IMR-90 (cell line): ENCODE results near the gene CTAGE6. TPM values are rescaled to one million over a fixed set of nuclear protein-coding genes. Genes with fewer than 3 reads are reported as not detected.
"Not testable (repeated sequence)": the region's sequence is repeated elsewhere in the genome, so short reads cannot be mapped to it uniquely, and the experiment has no call there.

ENCODE experiments used
- ATAC-seq: fragments of 200-7000 bp; cut with Tn5 transposase; 2 replicates; pipeline ENCODE4 v1.9.1; 2020; ENCODE audit warnings: low read depth, mild to moderate bottlenecking, moderate library complexity
- BruUV-seq: library from RNA; stranded (reverse); fragments of 400-500 nt; replicated peaks from 2 replicates; lab custom pipeline; 2021; lab: Mats Ljungman, UMichigan
- CTCF ChIA-PET: fragments of 300-600 bp; formaldehyde crosslinking; extraction: SDS; loops from one replicate; lab custom pipeline; 2021; ENCODE audit warnings: antibody characterized with exemption; lab: Yijun Ruan, JAX
- POLR2A ChIA-PET: fragments of 300-600 bp; sonication (Branson Sonifier 250); formaldehyde crosslinking; loops from one replicate; lab custom pipeline; 2022; ENCODE audit warnings: antibody characterized with exemption; ENCODE audit not compliant: unreplicated experiment; lab: Charles Lee
- DNase-seq: peaks from one replicate; pipeline ENCODE4 v3.0.0; 2013
- H2AFZ ChIP-seq: replicated peaks from 2 replicates; pipeline ENCODE3; 2013; ENCODE audit warnings: low read length, mild to moderate bottlenecking; ENCODE audit not compliant: poor library complexity
- H2AK5ac ChIP-seq: 2 replicates; pipeline ENCODE4 v1.6.1; 2013; ENCODE audit warnings: low read depth, low read length, inconsistent platforms
- H2AK9ac ChIP-seq: replicated peaks from 2 replicates; pipeline ENCODE3; 2013; ENCODE audit warnings: mild to moderate bottlenecking, low read depth, low read length, moderate library complexity; ENCODE audit not compliant: poor library complexity
- H2BK120ac ChIP-seq: 2 replicates; pipeline ENCODE4 v1.6.1; 2013; ENCODE audit warnings: low read depth, low read length, inconsistent platforms
- H2BK15ac ChIP-seq: 3 replicates; pipeline ENCODE4 v1.6.1; 2013; ENCODE audit warnings: low read depth, low read length, inconsistent platforms
- H2BK20ac ChIP-seq: 2 replicates; pipeline ENCODE4 v1.6.1; 2013; ENCODE audit warnings: low read depth, mild to moderate bottlenecking, inconsistent platforms, low read length, moderate library complexity
- H2BK5ac ChIP-seq: 2 replicates; pipeline ENCODE4 v1.6.1; 2013; ENCODE audit warnings: mild to moderate bottlenecking, low read depth, low read length, inconsistent platforms; ENCODE audit not compliant: poor library complexity, severe bottlenecking
- H3K14ac ChIP-seq: replicated peaks from 2 replicates; pipeline ENCODE4 v1.6.1; 2013; ENCODE audit warnings: low read depth, low read length, inconsistent platforms
- H3K18ac ChIP-seq: 2 replicates; pipeline ENCODE4 v1.6.1; 2013; ENCODE audit warnings: low read depth, low read length, control low read depth
- H3K23ac ChIP-seq: 2 replicates; pipeline ENCODE4 v1.6.1; 2013; ENCODE audit warnings: low read depth, low read length, inconsistent platforms
- H3K27ac ChIP-seq: 2 replicates; pipeline ENCODE4 v1.5.1; 2013; ENCODE audit warnings: mild to moderate bottlenecking, control low read depth, low read length; ENCODE audit not compliant: insufficient read depth
- H3K27me3 ChIP-seq: 2 replicates; pipeline ENCODE4 v1.6.1; 2013; ENCODE audit warnings: low read length; ENCODE audit not compliant: control insufficient read depth, insufficient read depth
- H3K36me3 ChIP-seq: 2 replicates; pipeline ENCODE4 v1.6.1; 2013; ENCODE audit warnings: low read length, mixed read lengths; ENCODE audit not compliant: control insufficient read depth, insufficient read depth
- H3K4ac ChIP-seq: 2 replicates; pipeline ENCODE4 v1.6.1; 2013; ENCODE audit warnings: low read depth, low read length, inconsistent platforms
- H3K4me1 ChIP-seq: 2 replicates; pipeline ENCODE4 v1.6.1; 2013; ENCODE audit warnings: low read length, mixed read lengths; ENCODE audit not compliant: control insufficient read depth, insufficient read depth
- H3K4me2 ChIP-seq: 2 replicates; pipeline ENCODE4 v1.6.1; 2013; ENCODE audit warnings: low read depth, mild to moderate bottlenecking, control low read depth, low read length, moderate library complexity
- H3K4me3 ChIP-seq: 2 replicates; pipeline ENCODE4 v1.5.1; 2013; ENCODE audit warnings: low read depth, mild to moderate bottlenecking, control low read depth, low read length, moderate library complexity; ENCODE audit not compliant: insufficient read depth
- H3K56ac ChIP-seq: 2 replicates; pipeline ENCODE4 v1.6.1; 2013; ENCODE audit warnings: low read length, inconsistent platforms; ENCODE audit not compliant: insufficient read depth; ENCODE audit errors: extremely low read depth
- H3K79me1 ChIP-seq, 2 experiments: 2 replicates each; pipeline ENCODE4 v1.6.1; 2013; ENCODE audit warnings: low read length in 2 of 2, inconsistent platforms in 1 of 2, low read depth in 1 of 2
- H3K9ac ChIP-seq: 2 replicates; pipeline ENCODE4 v1.6.1; 2013; ENCODE audit warnings: low read depth, low read length, control low read depth
- H3K9me1 ChIP-seq: 2 replicates; pipeline ENCODE4 v1.6.1; 2013; ENCODE audit warnings: low read length, inconsistent platforms; ENCODE audit not compliant: insufficient read depth
- H3K9me3 ChIP-seq: 2 replicates; pipeline ENCODE4 v1.6.1; 2013; ENCODE audit warnings: low read length; ENCODE audit not compliant: control insufficient read depth, insufficient read depth
- H4K20me1 ChIP-seq: 2 replicates; pipeline ENCODE4 v1.6.1; 2013; ENCODE audit warnings: low read length, inconsistent platforms; ENCODE audit not compliant: insufficient read depth
- H4K5ac ChIP-seq: 2 replicates; pipeline ENCODE4 v1.6.1; 2013; ENCODE audit warnings: mild to moderate bottlenecking, low read depth, low read length, control low read depth
- H4K8ac ChIP-seq, 2 experiments: 2 replicates each; pipeline ENCODE4 v1.6.1; 2013; ENCODE audit warnings: low read depth in 2 of 2, low read length in 2 of 2, control low read depth in 1 of 2, inconsistent platforms in 1 of 2
- H4K91ac ChIP-seq: 2 replicates; pipeline ENCODE4 v1.6.1; 2013; ENCODE audit warnings: low read depth, low read length, inconsistent platforms; ENCODE audit not compliant: insufficient read depth
- RAD21 ChIP-seq: IDR thresholded peaks from 2 replicates; pipeline ENCODE4 v1.6.1; 2012; ENCODE audit warnings: low read length, improper control_type of control experiment
- SMC3 ChIP-seq: fragments of 150-350 bp; IDR thresholded peaks from 2 replicates; pipeline ENCODE4 v1.6.1; 2016; ENCODE audit warnings: low read depth, mild to moderate bottlenecking, antibody characterized with exemption, low read length, moderate library complexity
- WGBS, 2 experiments: methylation state at CpG; one replicate each; pipeline versions ENCODE4 v1.1.5 to v1.1.7; 2013; ENCODE audit warnings: missing lambda C conversion rate in 2 of 2; ENCODE audit not compliant: insufficient read length in 1 of 2; ENCODE audit errors: extremely low coverage in 2 of 2; 5-methylcytosine and 5-hydroxymethylcytosine counted together
- dilution Hi-C: fragments of 300-500 bp; cut with HindIII; formaldehyde crosslinking; loops from one replicate; pipeline ENCODE4 v1.14.3; 2018; ENCODE audit warnings: low sequenced_read_pairs; ENCODE audit not compliant: unreplicated experiment
- in situ Hi-C: fragments of 300-500 bp; cut with MboI; formaldehyde crosslinking; loops from 3 replicates; pipeline ENCODE4 v1.14.3; 2019; ENCODE audit warnings: low sequenced_read_pairs, inconsistent platforms, mixed read lengths
- intact Hi-C: fragments of 100-400 bp; cut with micrococcal nuclease; formaldehyde crosslinking; loops from 2 replicates; pipeline ENCODE4 v1.10.0; 2022
- polyA plus RNA-seq, 3 experiments: library from polyadenylated mRNA; depleted of rRNA; stranded (reverse); fragments of >200 nt; gene quantifications; 2 replicates each; pipeline ENCODE4 v1.2.3, GENCODE V29; 2012; ENCODE audit warnings: low replicate concordance in 1 of 3
- total RNA-seq: library from RNA; depleted of rRNA; stranded (reverse); fragments of >200 nt; gene quantifications from 2 replicates; pipeline ENCODE4 v1.2.3, GENCODE V29; 2012
- TF ChIP-seq, protein P1 (sequence below): conservative IDR thresholded peaks from 2 replicates; pipeline ENCODE4 v1.5.1; 2012; ENCODE audit warnings: mild to moderate bottlenecking, low read depth, low read length, improper control_type of control experiment

CTAGE6 gene
- total and polyA plus RNA-seq, 2 of the 4 experiments (the other 2 are of a cell fraction), result 0.10 to 0.18 TPM

- H3K27me3 ChIP-seq, H3K4me2 ChIP-seq, H4K5ac ChIP-seq, H3K56ac ChIP-seq, H4K20me1 ChIP-seq, BruUV-seq, H3K27ac ChIP-seq, H2AFZ ChIP-seq, H4K91ac ChIP-seq, H3K4me3 ChIP-seq, H2AK9ac ChIP-seq, H3K9me1 ChIP-seq, H2BK120ac ChIP-seq, H3K9me3 ChIP-seq, H3K23ac ChIP-seq, H3K79me1 ChIP-seq, H3K18ac ChIP-seq, H3K4me1 ChIP-seq, in situ Hi-C loops, intact Hi-C loops, dilution Hi-C loops, H2AK5ac ChIP-seq, H4K8ac ChIP-seq, H3K36me3 ChIP-seq, H2BK20ac ChIP-seq, H2BK5ac ChIP-seq, H3K9ac ChIP-seq, POLR2A ChIA-PET, H3K14ac ChIP-seq, H3K4ac ChIP-seq, H2BK15ac ChIP-seq: not testable (repeated sequence)
- WGBS, 2 experiments, result 20% methylated on average over 1 of the region's 5 CpGs; no CpG with 5 or more reads in 1 of the 2 experiments
- DNase-seq (peak; percentile 68), ATAC-seq (peak; percentile 94)
- CTCF ChIA-PET, result interaction anchor here (0.5 to 2.2 kb wide), 9 partner anchors 9 to 476 kb away, joined by 3 to 11 read pairs (median 3); no protein-coding TSS in a partner anchor
- TF ChIP-seq, protein P1, sequence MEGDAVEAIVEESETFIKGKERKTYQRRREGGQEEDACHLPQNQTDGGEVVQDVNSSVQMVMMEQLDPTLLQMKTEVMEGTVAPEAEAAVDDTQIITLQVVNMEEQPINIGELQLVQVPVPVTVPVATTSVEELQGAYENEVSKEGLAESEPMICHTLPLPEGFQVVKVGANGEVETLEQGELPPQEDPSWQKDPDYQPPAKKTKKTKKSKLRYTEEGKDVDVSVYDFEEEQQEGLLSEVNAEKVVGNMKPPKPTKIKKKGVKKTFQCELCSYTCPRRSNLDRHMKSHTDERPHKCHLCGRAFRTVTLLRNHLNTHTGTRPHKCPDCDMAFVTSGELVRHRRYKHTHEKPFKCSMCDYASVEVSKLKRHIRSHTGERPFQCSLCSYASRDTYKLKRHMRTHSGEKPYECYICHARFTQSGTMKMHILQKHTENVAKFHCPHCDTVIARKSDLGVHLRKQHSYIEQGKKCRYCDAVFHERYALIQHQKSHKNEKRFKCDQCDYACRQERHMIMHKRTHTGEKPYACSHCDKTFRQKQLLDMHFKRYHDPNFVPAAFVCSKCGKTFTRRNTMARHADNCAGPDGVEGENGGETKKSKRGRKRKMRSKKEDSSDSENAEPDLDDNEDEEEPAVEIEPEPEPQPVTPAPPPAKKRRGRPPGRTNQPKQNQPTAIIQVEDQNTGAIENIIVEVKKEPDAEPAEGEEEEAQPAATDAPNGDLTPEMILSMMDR, result peak; percentile 74
- peak; percentile 83 for TF ChIP-seq RAD21
- TF ChIP-seq SMC3, result peak; percentile 79
Observed at GRCh38 chr7:143737037-143737819, 20.3 kb downstream of the CTAGE6 start.
